Epithelial cell of proximal tubule (primary cell): ENCODE measurements around the gene CHMP4A. TPM values are rescaled to one million over a fixed set of nuclear protein-coding genes. Genes with fewer than 3 reads are reported as not detected.
A peak's percentile ranks its signal among the peaks of the same experiment; 100 is the strongest.

Experiments
- DNase-seq: peaks from one replicate; pipeline ENCODE4 v3.0.0-alpha.2; 2011; ENCODE audit warnings: low read depth
- H3K4me3 ChIP-seq: 2 replicates; pipeline ENCODE4 v1.5.1; 2011; ENCODE audit warnings: low read depth, mild to moderate bottlenecking, low read length
- CTCF ChIP-seq: conservative IDR thresholded peaks from 2 replicates; pipeline ENCODE4 v1.5.1; 2012; ENCODE audit warnings: low read depth, mild to moderate bottlenecking, low read length
- total RNA-seq: library from RNA; depleted of rRNA; stranded (reverse); fragments of >200 nt; gene quantifications from 2 replicates; pipeline ENCODE4 v1.2.3, GENCODE V29; 2015

CHMP4A gene
- total RNA-seq, 1 donor from 2014 or later: 88.4 TPM

- TF ChIP-seq CTCF: no peak
- DNase-seq: no peak
- no peak overlapping the region for H3K4me3 ChIP-seq
These were observed 28.3 kb downstream of the CHMP4A start for GRCh38 chr14:24185026-24185425.

- DNase-seq: no peak
- no peak overlapping the region for H3K4me3 ChIP-seq
- TF ChIP-seq CTCF: no peak
These were observed 29.0 kb downstream of the CHMP4A start for GRCh38 chr14:24184104-24184970.

GRCh38 chr14:24183014-24183481 is 30.2 kb downstream of the CHMP4A start:
- no peak for DNase-seq
- no peak for TF ChIP-seq CTCF
- no peak overlapping the region for H3K4me3 ChIP-seq

GRCh38 chr14:24182110-24182882 is 31.0 kb downstream of the CHMP4A start:
- H3K4me3 ChIP-seq: no peak overlapping the region
- TF ChIP-seq CTCF: no peak
- DNase-seq: no peak

- no peak for DNase-seq
- H3K4me3 ChIP-seq: no peak overlapping the region
- TF ChIP-seq CTCF: no peak
These were observed 31.8 kb downstream of the CHMP4A start for GRCh38 chr14:24181371-24182077.

GRCh38 chr14:24179961-24180796 is 33.1 kb downstream of the CHMP4A start:
- TF ChIP-seq CTCF: no peak
- peak; percentile 97 for DNase-seq
- H3K4me3 ChIP-seq: no peak overlapping the region
